ENCODE data around the gene EFCAB11. TPM values are rescaled to one million over a fixed set of nuclear protein-coding genes. Genes with fewer than 3 reads are reported as not detected.

The EFCAB11 gene
- total and polyA plus RNA-seq, 2 of the 4 experiments (the other 2 are of a cell fraction) = 2.2 to 5.3 TPM

GRCh38 chr14:89912667-89913211, 41.8 kb downstream of the EFCAB11 start:
- no peaks in the 10 kb centered on the region for H4K20me1 ChIP-seq (ENCODE audit: insufficient read depth, low read length)
- 0 out of 2 replicates have a peak overlapping the region, but pooled peaks have one; percentile 8 for H3K23ac ChIP-seq (ENCODE audit: low read depth, low read length)
- peak overlapping the region; percentile 4 for H2AK9ac ChIP-seq (replicated peaks; ENCODE audit: low read depth, low read length, poor library complexity)
- H3K9me3 ChIP-seq (ENCODE audit: control insufficient read depth, insufficient read depth, low read length) = no peaks in the 10 kb centered on the region
- peak overlapping the region; percentile 26 to 71; a peak in 3 of 4 replicates for H4K8ac ChIP-seq (ENCODE audit: low read depth in 2 of 2, low read length in 2 of 2)
- H3K27ac ChIP-seq (ENCODE audit: insufficient read depth, low read length) = peak overlapping the region; percentile 66
- DNase-seq (peak; percentile 97), ATAC-seq (ENCODE audit: low read depth) (peak; percentile 48)
- peak overlapping the region; percentile 46; the same call in 2 of the 3 replicates for H2BK15ac ChIP-seq (ENCODE audit: low read depth, low read length)
- WGBS, 2 experiments (ENCODE audit: extremely low coverage in 2 of 2, insufficient read length in 1 of 2) = 20% methylated on average over 2 of the region's 9 CpGs; no CpG with 5 or more reads in 1 of the 2 experiments
- in situ Hi-C loops (cut with MboI; ENCODE audit: low sequenced_read_pairs) (loop anchor here (5.0 to 10.0 kb wide), 3 partner anchors 295 to 868 kb away; no protein-coding TSS in a partner anchor), dilution Hi-C loops (cut with HindIII; ENCODE audit: low sequenced_read_pairs, unreplicated experiment) (no loop called here), intact Hi-C loops (cut with micrococcal nuclease) (loop anchor here (5.0 to 10.0 kb wide), 3 partner anchors 100 to 418 kb away; no protein-coding TSS in a partner anchor)
- peak overlapping the region; percentile 85 for H2BK20ac ChIP-seq (ENCODE audit: low read depth, low read length)
- no peaks in the 10 kb centered on the region for H3K27me3 ChIP-seq (ENCODE audit: control insufficient read depth, insufficient read depth, low read length)
- H3K18ac ChIP-seq (ENCODE audit: low read depth, low read length) = peak overlapping the region; percentile 34
- peaks cover 8 to 13% of the 10 kb centered on the region in 2 experiments; a peak in 1 of 4 replicates for H3K79me1 ChIP-seq (ENCODE audit: low read depth in 1 of 2, low read length in 2 of 2)
- no peaks in the 10 kb centered on the region for H3K36me3 ChIP-seq (ENCODE audit: control insufficient read depth, insufficient read depth, low read length)
- peaks cover 26% of the 10 kb centered on the region for H3K4me1 ChIP-seq (ENCODE audit: control insufficient read depth, insufficient read depth, low read length)
- no peak overlapping the region for H3K4me3 ChIP-seq (ENCODE audit: insufficient read depth, low read depth, low read length)
- no TSS peak for BruUV-seq (replicated peaks)
- peak overlapping the region; percentile 80 for H2BK120ac ChIP-seq (ENCODE audit: low read depth, low read length)
- peak overlapping the region; percentile 11; the same call in 1 of the 2 replicates for H3K4me2 ChIP-seq (ENCODE audit: low read depth, low read length)
- H3K9ac ChIP-seq (ENCODE audit: low read depth, low read length) = peak overlapping the region; percentile 34; the same call in 1 of the 2 replicates
- peak overlapping the region; percentile 39; the same call in 1 of the 2 replicates for H3K14ac ChIP-seq (replicated peaks; ENCODE audit: low read depth, low read length)
- H3K4ac ChIP-seq (ENCODE audit: low read depth, low read length) = peak overlapping the region; percentile 77
- peak overlapping the region; percentile 84 for H2BK5ac ChIP-seq (ENCODE audit: low read depth, low read length, poor library complexity, severe bottlenecking)
- POLR2A ChIA-PET (ENCODE audit: unreplicated experiment) = no interaction called here
- peak overlapping the region; percentile 18 for H4K5ac ChIP-seq (ENCODE audit: low read depth, low read length)
- peak overlapping the region; percentile 93 for H4K91ac ChIP-seq (ENCODE audit: insufficient read depth, low read depth, low read length)
- H3K9me1 ChIP-seq (ENCODE audit: insufficient read depth, low read length) = peaks cover 19% of the 10 kb centered on the region
- 0 out of 2 replicates have a peak overlapping the region, but pooled peaks have one; percentile 11 for H3K56ac ChIP-seq (ENCODE audit: extremely low read depth, insufficient read depth, low read length)
- CTCF ChIA-PET = interaction anchor here (0.7 to 1.4 kb wide), 2 partner anchors 65 to 380 kb away, joined by 3 read pairs; no protein-coding TSS in a partner anchor
- H2AFZ ChIP-seq (replicated peaks; ENCODE audit: low read length, poor library complexity) = no peak overlapping the region
- peak overlapping the region; percentile 52; the same call in 1 of the 2 replicates for H2AK5ac ChIP-seq (ENCODE audit: low read depth, low read length)
- TF ChIP-seq FOS (IDR thresholded peaks at IDR 0.05; ENCODE audit: low read depth, low read length) = peak; percentile 64
- TF ChIP-seq CEBPB (IDR thresholded peaks at IDR 0.05; ENCODE audit: low read depth, low read length) = peak; percentile 96
- TF ChIP-seq, protein P1, sequence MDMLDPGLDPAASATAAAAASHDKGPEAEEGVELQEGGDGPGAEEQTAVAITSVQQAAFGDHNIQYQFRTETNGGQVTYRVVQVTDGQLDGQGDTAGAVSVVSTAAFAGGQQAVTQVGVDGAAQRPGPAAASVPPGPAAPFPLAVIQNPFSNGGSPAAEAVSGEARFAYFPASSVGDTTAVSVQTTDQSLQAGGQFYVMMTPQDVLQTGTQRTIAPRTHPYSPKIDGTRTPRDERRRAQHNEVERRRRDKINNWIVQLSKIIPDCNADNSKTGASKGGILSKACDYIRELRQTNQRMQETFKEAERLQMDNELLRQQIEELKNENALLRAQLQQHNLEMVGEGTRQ (IDR thresholded peaks at IDR 0.05; ENCODE audit: low read depth, low read length) = no peak
- TF ChIP-seq MAFK (IDR thresholded peaks at IDR 0.05; ENCODE audit: low read depth, low read length) = no peak
- TF ChIP-seq RAD21 (IDR thresholded peaks at IDR 0.05; ENCODE audit: low read length) = peak; percentile 26
- 0 out of 2 replicates have a peak, but pooled peaks have one; percentile 51 for TF ChIP-seq CHD1 (IDR thresholded peaks at IDR 0.05; ENCODE audit: low read depth, low read length)
- no peak for TF ChIP-seq RFX5 (IDR thresholded peaks at IDR 0.05; ENCODE audit: low read depth, low read length)
- TF ChIP-seq BHLHE40 (IDR thresholded peaks at IDR 0.05; ENCODE audit: low read depth, low read length) = peak; percentile 40
- TF ChIP-seq NFE2L2 (IDR thresholded peaks at IDR 0.05; ENCODE audit: low read depth, low read length) = peak; percentile 58; the same call in 1 of the 2 replicates
- TF ChIP-seq RCOR1 (IDR thresholded peaks at IDR 0.05; ENCODE audit: insufficient replicate concordance, low read length) = peak; percentile 74
- 0 out of 2 replicates have a peak, but pooled peaks have one; percentile 24 for TF ChIP-seq POLR2A (IDR thresholded peaks at IDR 0.05; ENCODE audit: low read depth, low read length)
- no peak for TF ChIP-seq CTCF (conservative IDR thresholded peaks at IDR 0.05; ENCODE audit: low read depth, low read length)
- TF ChIP-seq SMC3 (IDR thresholded peaks at IDR 0.05; ENCODE audit: low read depth, low read length) = no peak
- TF ChIP-seq, protein P2, sequence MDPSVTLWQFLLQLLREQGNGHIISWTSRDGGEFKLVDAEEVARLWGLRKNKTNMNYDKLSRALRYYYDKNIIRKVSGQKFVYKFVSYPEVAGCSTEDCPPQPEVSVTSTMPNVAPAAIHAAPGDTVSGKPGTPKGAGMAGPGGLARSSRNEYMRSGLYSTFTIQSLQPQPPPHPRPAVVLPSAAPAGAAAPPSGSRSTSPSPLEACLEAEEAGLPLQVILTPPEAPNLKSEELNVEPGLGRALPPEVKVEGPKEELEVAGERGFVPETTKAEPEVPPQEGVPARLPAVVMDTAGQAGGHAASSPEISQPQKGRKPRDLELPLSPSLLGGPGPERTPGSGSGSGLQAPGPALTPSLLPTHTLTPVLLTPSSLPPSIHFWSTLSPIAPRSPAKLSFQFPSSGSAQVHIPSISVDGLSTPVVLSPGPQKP (IDR thresholded peaks at IDR 0.05; ENCODE audit: borderline replicate concordance, low read depth, low read length) = no peak
